Measurements from ENCODE around the gene WT1. TPM values are rescaled to one million over a fixed set of nuclear protein-coding genes. Genes with fewer than 3 reads are reported as not detected.

WT1 gene
- polyA plus RNA-seq, 1 donor = not detected

DNA sequence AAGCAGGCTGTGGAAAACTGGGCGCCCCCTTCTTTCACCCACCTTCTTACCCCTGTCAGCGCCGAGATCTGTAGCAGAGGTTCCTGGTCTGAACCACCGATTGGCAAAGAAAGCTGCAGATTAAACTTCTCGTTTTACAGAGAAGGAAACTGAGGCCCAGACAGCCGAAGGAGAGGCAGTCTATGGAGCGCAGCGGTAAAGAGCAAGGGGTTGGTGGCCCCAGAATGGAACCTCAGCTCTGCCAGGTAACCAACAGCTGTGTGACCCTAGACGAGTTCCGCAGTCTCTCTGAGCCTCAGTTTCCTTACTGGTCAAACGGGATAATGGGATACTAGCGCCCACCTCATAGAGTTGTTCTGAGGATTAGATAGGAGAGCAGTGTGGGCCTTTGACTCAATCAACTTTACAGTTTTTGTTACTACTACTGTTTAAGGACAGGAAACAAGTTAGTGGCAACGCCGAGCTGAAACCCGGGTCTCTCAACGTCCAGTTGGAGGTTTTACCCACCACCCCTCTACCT is 3.1 kb upstream of the WT1 start:
- no peak for DNase-seq

DNA sequence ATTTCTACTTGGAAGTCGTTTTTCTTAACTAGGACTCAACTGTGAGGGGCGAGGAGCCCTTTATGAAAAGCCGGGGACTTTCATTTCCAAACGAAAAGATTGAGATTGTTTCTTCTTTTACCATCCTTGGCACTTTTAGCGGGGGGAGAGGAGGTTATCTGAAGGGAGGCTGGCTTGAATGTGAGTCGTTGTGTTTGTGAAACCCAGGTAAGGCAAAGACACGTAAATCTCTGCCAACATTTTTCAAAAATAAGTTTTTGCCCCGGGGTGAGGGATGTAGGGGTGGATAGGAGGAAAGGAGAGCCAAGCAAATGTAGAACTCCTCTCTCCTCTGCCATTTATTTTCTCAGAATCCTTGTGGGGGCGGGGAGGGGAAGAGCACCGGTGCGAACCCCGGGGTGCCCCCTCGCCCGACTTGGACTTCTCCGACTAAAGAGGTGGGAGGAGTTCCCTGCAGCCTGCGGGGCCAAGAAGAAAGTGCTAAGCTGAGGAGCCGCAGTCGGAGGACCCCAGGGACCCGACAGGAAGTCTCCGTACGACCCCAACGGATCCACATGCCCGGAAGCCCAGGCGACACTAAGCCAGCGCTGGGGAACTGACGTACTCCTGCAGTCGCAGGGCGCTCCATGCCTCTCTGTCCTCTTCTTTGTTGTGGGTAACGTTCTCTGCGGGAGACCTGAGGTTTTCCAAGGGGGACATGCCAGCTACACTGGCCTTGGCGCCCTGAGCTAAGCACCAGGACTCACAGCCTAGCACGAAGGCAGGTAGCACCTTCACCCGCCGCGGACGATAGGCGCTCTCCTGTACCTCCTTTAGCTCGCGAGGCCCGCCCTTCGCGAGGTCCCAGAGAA is 2.4 kb upstream of the WT1 start:
- no peak for DNase-seq

DNA sequence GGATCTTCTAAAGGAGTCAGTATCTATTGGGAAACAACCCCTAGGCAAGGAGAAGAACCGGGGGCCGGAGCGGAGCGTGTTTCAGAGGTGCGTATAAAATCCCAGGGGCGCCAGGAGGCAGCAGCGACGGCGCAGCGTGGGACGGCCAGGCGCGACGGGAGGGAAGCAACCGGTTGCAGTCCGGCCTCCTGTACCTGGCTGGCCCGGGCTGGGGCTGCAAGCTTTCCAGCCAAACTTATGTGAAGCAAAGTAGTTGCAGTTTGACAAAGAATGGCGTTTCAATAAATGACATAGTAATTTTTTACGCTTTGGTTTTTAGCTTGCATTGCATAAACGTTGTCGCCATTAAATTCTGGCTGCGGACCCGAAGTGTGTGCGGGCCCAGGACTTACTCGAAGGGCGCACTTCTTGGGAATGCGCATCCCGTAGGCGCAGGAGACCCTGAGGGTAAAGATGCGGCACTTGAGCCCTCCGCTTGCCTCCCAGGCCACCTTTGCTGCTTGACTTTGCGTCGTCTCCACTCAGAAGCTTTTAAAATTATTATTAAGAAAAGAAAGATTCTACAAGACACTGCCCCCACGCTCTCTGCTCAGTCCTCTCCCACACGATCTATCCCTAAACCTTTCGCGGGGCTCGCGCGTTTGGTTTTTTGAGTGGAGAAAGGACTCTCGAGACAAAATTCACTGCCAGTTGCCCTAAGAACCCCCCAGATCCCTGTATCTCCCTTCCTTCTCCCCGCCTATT is 1.6 kb upstream of the WT1 start:
- DNase-seq = no peak

DNA sequence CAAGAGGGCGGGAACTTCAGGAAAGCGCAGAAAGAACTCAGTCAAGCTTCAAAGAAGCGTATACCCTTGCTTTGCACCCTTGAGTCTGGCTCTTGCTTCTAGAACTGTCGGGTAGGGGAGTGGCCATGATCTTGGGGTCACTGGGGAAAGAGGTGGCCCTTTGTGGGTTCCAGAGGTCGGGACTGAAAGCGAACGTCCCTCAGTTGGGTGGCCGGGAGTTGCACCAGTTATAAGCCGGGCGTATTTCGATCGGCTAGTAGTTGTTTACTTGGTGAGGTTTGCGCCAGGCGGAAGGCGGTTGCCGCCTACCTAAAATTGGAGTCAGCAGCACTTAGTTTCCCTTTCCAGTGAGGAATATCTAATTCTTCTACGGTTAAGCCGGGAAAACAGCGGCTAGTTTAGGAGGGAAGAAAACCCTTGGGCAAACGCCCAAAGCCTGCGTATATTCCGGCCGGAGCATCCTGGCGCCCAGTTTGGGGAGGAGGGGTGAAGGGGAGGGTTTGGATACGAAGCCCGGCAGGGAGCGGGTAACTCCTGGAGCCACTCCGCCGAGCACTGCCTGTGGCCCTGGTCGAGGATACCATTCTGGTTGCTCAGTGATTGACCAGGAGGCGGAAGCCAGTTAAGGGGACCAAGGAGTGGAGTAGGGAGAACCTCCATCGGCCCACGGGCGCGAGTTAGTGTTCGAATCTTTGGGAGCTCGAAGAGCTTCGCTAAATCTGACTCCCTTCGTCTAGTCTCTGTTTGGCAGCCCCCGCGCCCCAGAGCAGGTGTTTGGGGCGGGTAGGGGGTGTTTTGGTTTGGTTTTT is 807 bp upstream of the WT1 start:
- no peak for DNase-seq

DNA sequence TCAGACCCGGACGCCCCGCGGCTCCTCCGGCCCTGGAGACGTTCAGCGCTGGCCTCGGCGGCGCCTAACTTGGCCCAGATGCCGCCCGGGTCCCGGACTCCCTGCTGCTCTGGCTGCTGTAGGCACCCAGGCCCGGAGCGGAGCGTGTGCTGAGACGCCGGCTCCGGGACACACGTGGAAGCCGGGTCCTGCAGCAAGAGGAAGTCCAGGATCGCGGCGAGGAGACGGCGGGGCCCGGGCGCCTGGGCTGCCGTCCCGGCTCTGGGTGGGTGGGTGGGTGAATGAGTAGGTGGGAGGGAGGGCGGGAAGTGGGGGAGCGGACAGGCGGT is 223 bp downstream of the WT1 start:
- DNase-seq = no peak

DNA sequence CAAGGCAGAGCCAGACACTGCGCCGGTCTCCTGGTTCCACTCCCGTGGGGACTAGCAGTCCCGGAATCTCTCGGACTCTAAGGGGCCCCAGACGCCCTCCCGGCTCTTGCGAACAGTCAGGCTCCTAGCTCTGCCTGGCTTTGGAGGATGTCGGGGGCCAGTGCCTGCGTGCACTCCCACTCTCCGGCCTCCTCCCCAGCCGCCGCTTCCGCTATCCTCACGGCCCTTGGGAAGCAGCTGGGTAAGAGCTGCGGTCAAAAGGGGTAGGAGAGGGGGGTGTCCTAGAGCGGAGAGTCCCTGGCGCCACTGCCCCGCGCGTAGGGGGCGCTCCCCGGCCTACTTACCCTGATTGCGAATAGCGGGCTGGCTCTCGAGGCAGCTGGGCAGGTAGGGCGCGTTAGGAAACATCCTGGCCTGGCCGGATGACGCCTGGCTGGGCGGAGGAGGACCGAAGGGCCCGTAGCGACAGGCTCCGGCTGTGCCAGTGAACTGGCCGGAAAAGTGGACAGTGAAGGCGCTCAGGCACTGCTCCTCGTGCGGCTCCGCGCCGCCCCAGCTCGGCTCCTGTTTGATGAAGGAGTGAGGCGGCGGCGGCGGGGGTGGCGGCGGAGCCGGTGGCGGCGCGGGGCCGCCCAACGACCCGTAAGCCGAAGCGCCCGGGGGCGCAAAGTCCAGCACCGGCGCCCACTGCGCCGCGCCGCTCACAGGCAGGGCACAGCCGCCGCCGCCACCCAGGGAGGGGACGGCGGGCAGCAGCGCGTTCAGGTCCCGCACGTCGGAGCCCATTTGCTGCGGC is 785 bp downstream of the WT1 start:
- DNase-seq = no peak

DNA sequence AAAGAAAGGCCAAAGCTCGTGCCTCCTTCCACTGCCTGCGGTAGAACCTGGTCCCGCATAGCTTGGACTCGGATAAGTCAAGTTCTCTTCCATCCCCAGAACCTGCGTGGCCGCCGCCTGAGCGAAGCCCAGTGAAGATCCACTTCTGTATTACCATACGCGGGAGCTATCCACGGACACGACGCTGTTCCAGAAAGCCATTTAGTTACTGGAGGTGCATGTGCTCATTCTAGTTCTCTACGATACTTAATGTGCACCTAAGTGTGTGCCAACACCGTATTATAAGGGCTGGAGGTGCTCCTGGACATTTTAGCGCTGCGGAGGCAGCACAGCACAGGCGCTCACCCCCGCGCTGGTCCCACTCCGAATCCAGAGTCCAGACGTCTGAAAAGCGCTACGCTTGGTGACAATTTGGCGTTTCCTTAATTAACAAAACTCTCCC is 1.4 kb downstream of the WT1 start:
- no peak for DNase-seq

DNA sequence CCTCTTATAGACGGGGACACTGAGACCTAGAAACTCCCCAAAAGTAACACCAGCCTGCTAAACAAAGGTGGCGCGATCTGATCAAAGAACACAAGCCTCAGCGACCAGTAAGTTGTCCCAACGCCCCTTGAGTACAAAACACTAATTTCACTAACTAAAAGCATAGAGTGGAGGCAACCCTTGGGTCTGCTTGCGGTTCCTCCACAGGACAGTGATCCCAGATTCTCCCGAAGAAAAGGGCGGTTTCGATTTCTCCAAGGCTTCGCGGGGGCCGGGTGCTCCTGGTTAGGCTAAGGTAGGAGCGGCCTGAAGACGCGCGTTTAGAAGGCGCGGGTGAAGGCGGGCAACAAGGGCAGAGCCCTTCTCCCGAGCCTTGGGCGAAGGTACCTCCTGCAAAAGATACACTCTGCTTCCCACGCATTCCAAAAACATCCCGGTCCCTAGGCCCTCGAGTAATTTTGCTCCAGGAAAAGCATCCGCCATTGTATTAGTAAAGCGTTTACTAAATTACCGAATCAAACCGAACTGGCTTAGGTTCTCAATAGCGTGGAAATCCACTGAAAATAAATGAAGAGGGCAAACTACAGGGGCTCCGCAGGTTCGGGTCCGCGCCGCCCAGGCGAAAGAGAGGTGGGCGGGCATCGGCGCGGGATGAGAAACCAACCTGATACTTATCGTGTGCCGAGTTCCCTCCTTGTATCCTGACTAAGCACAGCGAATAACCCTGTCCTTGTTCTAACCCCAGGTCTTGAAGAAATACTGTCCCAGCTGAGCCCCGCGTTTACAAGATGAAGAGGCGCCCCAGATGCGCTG is 2.0 kb downstream of the WT1 start:
- DNase-seq = no peak

DNA sequence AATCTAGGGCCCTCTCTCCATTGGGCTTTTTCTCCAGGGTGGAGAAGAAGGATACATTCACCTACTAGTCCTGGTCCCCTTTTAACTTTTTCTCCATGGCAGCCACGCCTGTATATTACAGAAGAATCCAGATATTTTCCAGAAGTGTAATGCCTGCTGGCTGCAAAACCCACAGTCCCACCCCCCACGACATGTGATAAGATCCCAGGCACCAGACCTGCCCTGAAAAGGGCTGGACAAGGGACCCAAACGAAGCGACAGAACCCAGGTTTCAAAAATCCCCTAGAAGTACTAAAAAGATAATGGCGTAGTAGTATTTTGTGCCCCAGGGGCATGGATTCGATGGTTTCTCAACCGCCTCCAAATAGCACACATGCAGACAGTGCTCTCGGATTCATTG is 2.8 kb downstream of the WT1 start:
- no peak for DNase-seq

DNA sequence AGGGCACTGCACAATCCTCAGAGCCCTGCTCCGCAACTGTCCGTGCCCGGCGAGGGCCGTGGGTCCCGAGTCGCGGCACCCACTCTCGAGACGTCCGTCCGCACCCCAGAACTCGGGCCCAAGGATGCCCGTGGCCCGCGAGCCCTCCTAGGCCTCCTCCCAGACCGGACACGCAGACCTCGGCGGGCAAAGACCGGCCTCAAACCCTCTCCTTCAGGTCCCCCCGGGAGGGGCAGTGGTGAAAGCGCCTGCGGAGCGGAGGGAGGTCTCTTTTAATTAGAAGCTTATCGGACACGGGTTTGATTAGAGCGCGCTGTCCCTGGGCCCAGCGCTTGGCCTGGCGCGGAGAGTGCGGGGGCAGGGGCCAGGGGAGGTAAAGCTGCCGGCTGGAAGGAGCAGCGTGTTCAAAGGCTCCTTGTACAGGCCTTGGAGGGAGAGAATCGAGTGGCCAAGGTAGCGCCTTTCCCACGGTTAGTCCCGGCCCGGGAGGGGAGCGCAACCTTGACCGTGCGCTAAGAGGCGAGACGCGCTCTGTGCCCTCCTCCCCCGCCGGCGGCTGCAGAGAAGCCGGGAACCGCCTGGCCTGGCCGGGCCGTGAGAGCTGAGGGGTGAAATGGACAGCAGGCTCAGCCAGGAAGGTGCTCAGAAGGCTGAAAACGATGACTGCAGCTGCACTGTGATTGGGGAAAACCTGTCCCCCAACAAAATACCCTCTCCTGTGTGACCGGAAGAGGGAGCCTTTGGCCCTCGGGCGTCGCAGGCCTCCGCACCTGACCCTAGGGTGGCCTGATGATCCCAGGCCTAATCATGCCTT is 4.6 kb downstream of the WT1 start:
- DNase-seq = no peak

DNA sequence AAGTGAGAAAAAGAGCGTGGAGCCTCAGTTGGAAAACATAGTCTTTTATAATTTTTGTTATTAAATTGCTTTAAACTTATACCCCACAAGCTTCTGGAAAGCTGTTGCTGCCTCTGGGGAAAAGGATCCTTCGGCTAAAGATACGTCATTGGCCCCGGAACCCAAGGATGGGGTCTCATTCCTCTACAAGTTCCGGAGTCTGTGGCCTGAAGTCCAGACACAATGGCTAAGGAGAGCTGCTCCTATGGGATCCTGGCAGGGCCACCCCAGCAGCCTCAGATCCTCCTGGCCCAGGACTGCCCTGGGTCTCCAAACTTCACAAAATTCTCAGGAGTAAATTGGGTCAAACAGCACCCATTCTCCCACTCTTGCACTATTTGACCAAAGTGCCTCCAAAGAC is 5.9 kb downstream of the WT1 start:
- no peak for DNase-seq

DNA sequence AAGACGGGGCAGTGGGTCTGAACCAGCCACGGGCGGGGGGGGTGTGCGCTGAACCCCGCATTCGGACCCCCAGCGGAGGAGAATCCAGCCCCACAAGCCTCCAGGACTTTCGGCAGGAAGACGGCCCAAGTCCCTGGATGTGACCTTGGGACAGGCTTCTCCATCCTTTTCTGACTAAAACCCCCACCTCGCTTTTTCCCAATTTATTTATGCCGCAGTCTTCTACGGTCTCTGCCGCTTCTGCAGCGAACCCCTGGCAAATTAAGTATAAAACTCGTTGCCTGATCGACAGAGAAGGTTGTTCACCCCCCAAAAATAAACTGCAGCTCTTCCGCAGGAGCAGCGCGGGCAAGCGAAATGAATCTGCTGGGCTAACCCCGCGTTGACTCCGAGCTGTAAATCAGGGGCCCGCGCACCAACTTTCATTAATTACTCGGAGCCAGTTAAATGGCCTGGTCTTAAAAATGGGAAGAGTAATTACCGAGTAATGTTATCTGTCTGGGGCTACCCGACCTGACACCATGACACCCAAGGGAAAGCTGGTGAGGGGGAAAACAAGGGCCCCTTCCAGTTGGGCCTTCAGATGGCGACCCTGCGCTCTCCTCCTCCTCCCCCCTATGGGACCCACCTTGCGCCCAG is 6.6 kb downstream of the WT1 start:
- DNase-seq = no peak

DNA sequence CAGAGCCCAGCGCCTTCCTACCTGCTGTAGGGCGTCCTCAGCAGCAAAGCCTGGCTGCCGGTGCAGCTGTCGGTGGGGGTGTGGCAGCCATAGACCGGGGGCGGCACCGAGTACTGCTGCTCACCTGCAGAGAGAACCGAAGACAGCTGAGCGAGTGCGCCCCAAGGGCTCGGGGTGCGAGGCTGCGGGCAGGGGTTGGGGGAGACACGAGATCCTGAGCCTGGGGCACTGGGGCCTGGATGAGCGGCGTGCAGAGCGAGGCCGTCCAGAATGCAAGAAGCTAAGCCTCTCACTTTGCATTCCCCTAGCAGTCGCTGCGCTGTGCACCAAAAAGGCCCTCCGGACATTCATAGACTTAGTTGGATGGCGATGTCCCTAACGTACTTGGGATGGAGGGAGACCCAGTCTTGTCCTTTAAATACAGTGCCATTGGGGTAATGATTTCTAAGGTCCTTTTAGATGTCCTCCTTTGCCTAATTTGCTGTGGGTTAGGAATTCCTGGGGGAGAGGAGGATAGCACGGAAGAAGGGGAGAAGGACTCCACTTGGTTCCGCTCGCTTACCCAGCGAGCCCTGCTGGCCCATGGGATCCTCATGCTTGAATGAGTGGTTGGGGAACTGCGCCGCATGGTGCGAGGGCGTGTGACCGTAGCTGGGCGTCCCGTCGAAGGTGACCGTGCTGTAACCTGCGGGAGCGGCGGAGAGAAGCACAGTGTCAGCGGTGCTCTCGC is 7.2 kb downstream of the WT1 start:
- DNase-seq = no peak

DNA sequence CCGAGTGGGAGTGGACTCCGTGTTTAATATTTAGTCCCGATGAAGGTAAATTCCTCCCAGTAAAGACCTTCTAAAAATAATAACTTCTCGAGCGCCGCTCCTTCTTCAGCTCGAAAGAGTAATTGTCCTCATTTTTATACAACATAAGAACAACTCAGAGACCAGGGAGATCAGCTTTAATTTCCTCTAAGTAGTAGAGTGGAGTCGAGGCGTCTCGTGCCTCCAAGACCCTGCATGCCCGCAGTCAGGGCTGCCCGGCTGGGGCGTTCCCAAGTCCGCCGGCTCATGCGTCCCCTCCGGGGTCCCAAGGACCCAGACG is 7.8 kb downstream of the WT1 start:
- DNase-seq = no peak

DNA sequence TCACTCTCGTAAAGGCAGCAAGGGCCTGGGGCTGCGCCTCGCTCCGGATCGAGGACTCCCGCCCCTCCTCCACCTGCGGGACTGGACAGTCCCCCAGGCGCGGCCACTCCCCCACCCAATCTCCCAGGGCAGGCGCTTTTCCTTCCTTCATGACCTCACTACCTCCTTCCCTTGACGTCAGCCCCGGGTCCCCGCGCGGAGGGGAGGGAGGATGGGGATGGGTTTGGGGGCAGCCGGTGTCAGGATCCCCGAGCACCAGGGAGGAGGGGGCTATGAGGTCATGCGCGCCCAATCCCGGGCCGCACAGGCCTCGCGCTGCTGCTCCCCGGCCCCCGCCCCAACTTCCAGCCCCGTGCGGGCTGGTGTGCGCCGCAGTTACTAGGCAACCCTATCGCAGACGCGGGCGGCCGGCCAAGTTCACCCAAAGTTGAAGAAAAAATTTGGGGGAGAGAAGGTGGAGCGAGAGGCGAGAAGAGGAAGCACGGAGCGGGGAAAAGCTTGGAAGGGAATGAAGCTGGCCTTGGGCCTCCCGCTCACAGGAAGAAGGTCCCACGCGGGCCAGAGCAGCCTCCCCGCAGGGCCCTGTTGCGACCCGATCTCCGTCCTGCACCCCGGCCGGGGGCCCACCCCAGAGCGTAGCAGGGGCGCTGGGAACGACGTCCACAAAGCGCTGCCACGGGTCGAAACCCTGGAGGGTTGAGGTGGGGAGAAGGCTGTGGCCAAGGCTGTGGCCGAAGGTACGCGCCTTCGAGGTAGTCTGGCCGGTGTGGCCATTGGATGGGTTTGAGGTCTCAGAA is 8.3 kb downstream of the WT1 start:
- DNase-seq = no peak

DNA sequence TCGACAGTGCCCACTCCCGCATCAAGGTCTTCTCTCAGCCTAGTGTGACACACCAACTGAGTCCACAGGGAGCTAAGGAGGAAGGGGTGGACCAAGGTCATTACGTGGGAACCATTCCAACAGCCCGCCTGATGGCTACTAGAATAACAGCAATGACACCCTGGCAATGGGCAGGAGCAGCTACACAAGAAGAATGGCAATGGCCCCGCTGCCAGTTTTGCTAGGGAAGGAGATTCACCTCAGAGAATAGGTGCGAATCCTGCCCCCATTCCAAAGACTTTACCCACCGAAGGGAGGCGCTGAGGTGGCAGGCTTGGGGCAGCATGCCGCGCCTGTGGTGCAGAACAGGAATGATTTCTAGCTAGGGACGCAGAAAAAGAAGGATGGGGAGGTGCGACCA is 9.1 kb downstream of the WT1 start:
- DNase-seq = no peak

DNA sequence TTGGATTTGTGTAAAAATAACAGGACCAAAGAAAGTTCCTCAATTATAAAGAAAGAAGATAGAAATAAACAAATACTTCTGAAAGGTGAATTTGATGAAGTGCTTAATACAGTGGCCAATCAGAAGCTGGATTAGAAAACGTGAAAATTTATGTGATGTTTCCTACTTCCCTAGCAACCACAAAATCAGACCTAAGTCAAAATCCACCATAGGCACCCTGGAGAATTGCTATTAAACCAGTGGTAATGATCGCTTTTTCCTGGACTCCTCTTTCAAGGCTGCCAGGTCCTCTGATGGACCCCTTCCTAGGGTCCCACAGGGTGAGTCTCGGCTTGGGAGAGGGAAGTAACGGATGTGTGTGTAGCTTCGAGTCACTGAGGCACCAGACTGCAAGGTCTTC is 9.6 kb downstream of the WT1 start:
- DNase-seq = no peak

DNA sequence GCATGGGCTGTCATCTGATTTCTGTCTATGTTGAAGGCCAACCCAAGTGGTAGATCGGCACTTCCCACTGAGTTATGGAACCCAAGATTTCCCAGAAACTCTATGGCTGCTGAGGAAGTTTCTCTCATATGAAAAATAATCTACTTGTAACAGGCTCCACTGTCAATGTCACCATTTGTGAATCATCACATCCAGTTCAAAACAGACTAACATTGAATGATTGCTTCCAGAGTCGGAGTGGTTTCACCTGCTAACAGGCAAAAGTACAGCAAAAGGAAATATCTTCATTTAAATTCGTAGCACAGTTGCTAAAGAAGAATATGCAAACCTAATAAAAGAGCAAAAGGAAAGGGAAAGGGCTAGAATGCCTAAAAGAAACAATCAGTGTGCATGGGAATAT is 12.8 kb downstream of the WT1 start:
- no peak for DNase-seq

DNA sequence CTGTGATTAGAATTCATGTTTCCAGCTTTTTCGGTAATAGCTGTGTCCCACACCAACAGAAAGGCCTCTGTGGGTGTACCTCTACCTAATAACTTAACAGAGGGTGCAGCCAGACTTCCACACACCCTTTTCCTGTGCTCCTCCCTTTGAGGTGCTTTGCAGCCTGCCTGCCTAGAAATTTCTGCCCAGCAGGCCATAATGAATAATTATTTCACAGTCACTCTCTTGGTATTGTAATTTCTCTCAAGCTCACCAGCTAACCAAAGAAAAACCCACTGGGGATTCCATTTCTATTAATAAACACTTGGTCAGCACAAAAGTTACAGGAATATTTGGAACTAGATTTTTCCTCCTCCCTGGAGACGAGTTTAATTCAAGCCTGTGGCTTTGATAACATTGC is 13.3 kb downstream of the WT1 start:
- DNase-seq = no peak
